HepG2 (cell line): ENCODE measurements around the gene ZNF512B. TPM values are rescaled to one million over a fixed set of nuclear protein-coding genes. Genes with fewer than 3 reads are reported as not detected.

ENCODE experiments used
- EHMT2 ChIP-seq: fragments of 200-600 bp; sonication (generic); IDR thresholded peaks from 2 replicates; pipeline ENCODE4 v1.7.0; 2017; ENCODE audit warnings: antibody characterized with exemption, low read depth, low read length, borderline replicate concordance
- FOXA1 ChIP-seq, 2 experiments: fragments of 450-650 bp in 1 of 2; sonication (generic) in 1 of 2; formaldehyde crosslinking in 1 of 2; IDR thresholded peaks; 2 replicates each; pipeline versions ENCODE4 v1.4.0 to v1.6.1; 2016 to 2020; ENCODE audit warnings: missing genetic modification reagents in 1 of 2
- GABPB1 ChIP-seq: IDR thresholded peaks from 2 replicates; pipeline ENCODE4 v1.6.1; 2016; ENCODE audit warnings: mild to moderate bottlenecking, missing genetic modification reagents, moderate library complexity, missing compliant biosample characterization
- GATAD1 ChIP-seq: IDR thresholded peaks from 2 replicates; pipeline ENCODE4 v1.6.1; 2016; ENCODE audit warnings: missing genetic modification reagents, missing compliant biosample characterization
- HNRNPUL1 ChIP-seq: fragments of 200-400 bp; formaldehyde crosslinking; IDR thresholded peaks from 2 replicates; pipeline ENCODE4 v1.6.1; 2017; ENCODE audit warnings: low read depth, mild to moderate bottlenecking, low read length, moderate library complexity
- MAFF ChIP-seq: IDR thresholded peaks from 2 replicates; pipeline ENCODE4 v1.6.1; 2011; ENCODE audit warnings: low read depth, low read length, improper control_type of control experiment
- PCBP1 ChIP-seq: fragments of 200-400 bp; formaldehyde crosslinking; IDR thresholded peaks from 2 replicates; pipeline ENCODE4 v1.6.1; 2017; ENCODE audit warnings: mild to moderate bottlenecking, low read depth, low read length, borderline replicate concordance
- PHB2 ChIP-seq: fragments of 450-650 bp; IDR thresholded peaks from 2 replicates; pipeline ENCODE4 v1.6.1; 2018; ENCODE audit not compliant: partially characterized antibody
- PHF5A ChIP-seq: IDR thresholded peaks from one replicate; pipeline ENCODE4 v1.6.1; 2018; ENCODE audit warnings: low read depth, missing genetic modification reagents; ENCODE audit not compliant: unreplicated experiment
- SRF ChIP-seq: IDR thresholded peaks from 2 replicates; pipeline ENCODE4 v1.6.1; 2011; ENCODE audit warnings: mild to moderate bottlenecking, low read depth, low read length, moderate library complexity
- TBX2 ChIP-seq: sonication (generic); formaldehyde crosslinking; IDR thresholded peaks from 2 replicates; pipeline ENCODE4 v1.5.0; 2020; ENCODE audit warnings: missing genetic modification reagents, mild to moderate bottlenecking, borderline replicate concordance
- TERF1 ChIP-seq: sonication (generic); formaldehyde crosslinking; IDR thresholded peaks from 2 replicates; pipeline ENCODE4 v1.8.0; 2022; ENCODE audit warnings: mild to moderate bottlenecking, missing genetic modification reagents, moderate library complexity
- ZBTB46 ChIP-seq: sonication (generic); formaldehyde crosslinking; IDR thresholded peaks from 2 replicates; pipeline ENCODE4 v1.4.0; 2020; ENCODE audit warnings: mild to moderate bottlenecking, missing genetic modification reagents, borderline replicate concordance
- ZFP1 ChIP-seq: IDR thresholded peaks from 2 replicates; pipeline ENCODE4 v1.6.1; 2016
- ZFP82 ChIP-seq: sonication (generic); formaldehyde crosslinking; IDR thresholded peaks from 2 replicates; pipeline ENCODE4 v1.5.1; 2020; ENCODE audit warnings: mild to moderate bottlenecking, missing genetic modification reagents, borderline replicate concordance
- ZNF414 ChIP-seq: sonication (generic); formaldehyde crosslinking; IDR thresholded peaks from 2 replicates; pipeline ENCODE4 v1.5.0; 2020; ENCODE audit warnings: missing genetic modification reagents
- ZNF549 ChIP-seq: sonication (generic); formaldehyde crosslinking; IDR thresholded peaks from 2 replicates; pipeline ENCODE4 v1.5.0; 2020; ENCODE audit warnings: missing genetic modification reagents
- polyA plus RNA-seq, 8 experiments: library from polyadenylated mRNA; depleted of rRNA in 3 of 8; stranded (reverse) in 7 of 8; unstranded in 1 of 8; fragments of >200 nt; fragmentation: Illumina TruSeq in 4 of 8; extraction: Trizol in 4 of 8; gene quantifications; 2 replicates each; pipeline versions ENCODE4 v1.2.1 to v1.2.3, GENCODE V29; 2011 to 2016; ENCODE audit warnings: low read depth in 4 of 8, missing spikeins in 1 of 8, mixed read lengths in 1 of 8; ENCODE audit not compliant: insufficient read depth in 1 of 8
- total RNA-seq, 5 experiments: library from RNA; depleted of rRNA; stranded (reverse); fragments of >200 nt; fragmentation: Illumina TruSeq; extraction: Trizol; gene quantifications; 2 replicates each; pipeline ENCODE4 v1.2.3, GENCODE V29; 2016; ENCODE audit warnings: low read depth in 1 of 5
- TF ChIP-seq, protein P1 (sequence below): sonication (generic); formaldehyde crosslinking; IDR thresholded peaks from 2 replicates; pipeline ENCODE4 v1.8.0; 2022; ENCODE audit warnings: missing genetic modification reagents, mild to moderate bottlenecking, inconsistent platforms, borderline replicate concordance
- TF ChIP-seq, protein P2 (sequence below): IDR thresholded peaks from 2 replicates; pipeline ENCODE4 v1.6.1; 2016; ENCODE audit warnings: low read depth
- TF ChIP-seq, protein P3 (sequence below): sonication (generic); formaldehyde crosslinking; conservative IDR thresholded peaks from 2 replicates; pipeline ENCODE4 v1.8.1; 2023; ENCODE audit warnings: missing genetic modification reagents

The ZNF512B gene
- total and polyA plus RNA-seq, 2 of the 13 experiments (the other 11 are each of a cell fraction or from before 2014, with no cell fraction given): 11.5 to 30.6 TPM

- TF ChIP-seq PCBP1 (0 out of 2 replicates have a peak, but pooled peaks have one; percentile 79), GATAD1 (CRISPR knock-in tag) (peak; percentile 100), ZFP1 (no peak; the same call in 1 of the 2 replicates), PHB2 (no peak), FOXA1 (IDR thresholded peaks at IDR 0.05) (no peak), FOXA1 (CRISPR knock-in tag; IDR thresholded peaks at IDR 0.05) (peak; percentile 23; the same call in 1 of the 2 replicates), HNRNPUL1 (no peak), SRF (no peak), MAFF (0 out of 2 replicates have a peak, but pooled peaks have one; percentile 2), TERF1 (no peak), ZBTB46 (CRISPR knock-in tag) (no peak; the same call in 1 of the 2 replicates), TBX2 (peak; percentile 99), ZFP82 (CRISPR knock-in tag) (peak; percentile 98), PHF5A (CRISPR knock-in tag) (peak; percentile 99), ZNF549 (CRISPR knock-in tag) (no peak; the same call in 1 of the 2 replicates), GABPB1 (CRISPR knock-in tag) (peak; percentile 100), ZNF414 (CRISPR knock-in tag) (peak; percentile 97), EHMT2 (no peak)
- TF ChIP-seq, protein P1, sequence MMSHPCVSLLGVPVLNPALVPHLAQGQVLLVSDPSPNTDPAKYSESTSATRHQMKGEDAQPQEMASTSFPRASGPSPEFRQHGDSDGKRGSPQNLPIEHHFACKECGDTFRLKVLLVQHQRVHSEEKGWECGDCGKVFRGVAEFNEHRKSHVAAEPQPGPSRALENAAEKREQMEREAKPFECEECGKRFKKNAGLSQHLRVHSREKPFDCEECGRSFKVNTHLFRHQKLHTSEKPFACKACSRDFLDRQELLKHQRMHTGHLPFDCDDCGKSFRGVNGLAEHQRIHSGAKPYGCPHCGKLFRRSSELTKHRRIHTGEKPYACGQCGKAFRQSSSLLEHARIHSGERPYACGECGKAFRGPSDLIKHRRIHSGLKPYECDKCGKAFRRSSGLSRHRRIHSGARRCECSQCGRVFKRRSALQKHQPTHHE: peak; percentile 66; the same call in 1 of the 2 replicates
- TF ChIP-seq, protein P2, sequence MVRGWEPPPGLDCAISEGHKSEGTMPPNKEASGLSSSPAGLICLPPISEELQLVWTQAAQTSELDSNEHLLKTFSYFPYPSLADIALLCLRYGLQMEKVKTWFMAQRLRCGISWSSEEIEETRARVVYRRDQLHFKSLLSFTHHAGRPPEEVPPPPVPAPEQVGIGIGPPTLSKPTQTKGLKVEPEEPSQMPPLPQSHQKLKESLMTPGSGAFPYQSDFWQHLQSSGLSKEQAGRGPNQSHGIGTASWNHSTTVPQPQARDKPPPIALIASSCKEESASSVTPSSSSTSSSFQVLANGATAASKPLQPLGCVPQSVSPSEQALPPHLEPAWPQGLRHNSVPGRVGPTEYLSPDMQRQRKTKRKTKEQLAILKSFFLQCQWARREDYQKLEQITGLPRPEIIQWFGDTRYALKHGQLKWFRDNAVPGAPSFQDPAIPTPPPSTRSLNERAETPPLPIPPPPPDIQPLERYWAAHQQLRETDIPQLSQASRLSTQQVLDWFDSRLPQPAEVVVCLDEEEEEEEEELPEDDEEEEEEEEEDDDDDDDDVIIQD (CRISPR knock-in tag): peak; percentile 68; the same call in 1 of the 2 replicates
- TF ChIP-seq, protein P3, sequence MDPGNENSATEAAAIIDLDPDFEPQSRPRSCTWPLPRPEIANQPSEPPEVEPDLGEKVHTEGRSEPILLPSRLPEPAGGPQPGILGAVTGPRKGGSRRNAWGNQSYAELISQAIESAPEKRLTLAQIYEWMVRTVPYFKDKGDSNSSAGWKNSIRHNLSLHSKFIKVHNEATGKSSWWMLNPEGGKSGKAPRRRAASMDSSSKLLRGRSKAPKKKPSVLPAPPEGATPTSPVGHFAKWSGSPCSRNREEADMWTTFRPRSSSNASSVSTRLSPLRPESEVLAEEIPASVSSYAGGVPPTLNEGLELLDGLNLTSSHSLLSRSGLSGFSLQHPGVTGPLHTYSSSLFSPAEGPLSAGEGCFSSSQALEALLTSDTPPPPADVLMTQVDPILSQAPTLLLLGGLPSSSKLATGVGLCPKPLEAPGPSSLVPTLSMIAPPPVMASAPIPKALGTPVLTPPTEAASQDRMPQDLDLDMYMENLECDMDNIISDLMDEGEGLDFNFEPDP (CRISPR knock-in tag): 0 out of 2 replicates have a peak, but pooled peaks have one; percentile 92
Observed at GRCh38 chr20:63980806-63981728, 11.3 kb upstream of the ZNF512B start, which contains the start of gene PRPF6 (continued).
